ENCODE measurements around the gene WWOX.

DNA sequence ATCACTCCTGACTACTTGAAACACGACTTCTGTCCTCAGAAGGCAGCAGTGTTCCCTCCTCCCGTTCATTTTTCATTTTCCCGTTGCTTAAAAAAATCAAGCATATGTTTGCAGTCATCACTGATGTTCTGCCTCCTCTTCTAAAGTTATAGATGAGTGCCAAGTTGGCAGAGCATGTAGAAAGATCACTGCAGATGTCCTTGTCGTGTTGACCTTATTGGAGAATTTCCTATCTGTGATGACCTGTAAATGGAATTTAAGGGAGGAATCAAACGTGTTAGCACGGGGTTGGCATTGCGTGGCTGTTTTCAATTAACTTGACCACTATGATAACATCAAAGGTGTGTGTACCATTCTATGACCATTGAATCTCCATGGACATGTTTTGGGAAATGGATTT is 396.7 kb downstream of the WWOX start:
- TF ChIP-seq, protein P1, sequence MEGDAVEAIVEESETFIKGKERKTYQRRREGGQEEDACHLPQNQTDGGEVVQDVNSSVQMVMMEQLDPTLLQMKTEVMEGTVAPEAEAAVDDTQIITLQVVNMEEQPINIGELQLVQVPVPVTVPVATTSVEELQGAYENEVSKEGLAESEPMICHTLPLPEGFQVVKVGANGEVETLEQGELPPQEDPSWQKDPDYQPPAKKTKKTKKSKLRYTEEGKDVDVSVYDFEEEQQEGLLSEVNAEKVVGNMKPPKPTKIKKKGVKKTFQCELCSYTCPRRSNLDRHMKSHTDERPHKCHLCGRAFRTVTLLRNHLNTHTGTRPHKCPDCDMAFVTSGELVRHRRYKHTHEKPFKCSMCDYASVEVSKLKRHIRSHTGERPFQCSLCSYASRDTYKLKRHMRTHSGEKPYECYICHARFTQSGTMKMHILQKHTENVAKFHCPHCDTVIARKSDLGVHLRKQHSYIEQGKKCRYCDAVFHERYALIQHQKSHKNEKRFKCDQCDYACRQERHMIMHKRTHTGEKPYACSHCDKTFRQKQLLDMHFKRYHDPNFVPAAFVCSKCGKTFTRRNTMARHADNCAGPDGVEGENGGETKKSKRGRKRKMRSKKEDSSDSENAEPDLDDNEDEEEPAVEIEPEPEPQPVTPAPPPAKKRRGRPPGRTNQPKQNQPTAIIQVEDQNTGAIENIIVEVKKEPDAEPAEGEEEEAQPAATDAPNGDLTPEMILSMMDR (optimal IDR thresholded peaks at IDR 0.05 in 1 of 3, IDR thresholded peaks at IDR 0.05 in 1 of 3, conservative IDR thresholded peaks at IDR 0.05 in 1 of 3; ENCODE audit: extremely low read depth in 1 of 3, insufficient read depth in 2 of 3, low read length in 3 of 3), result no peak
- no peak for TF ChIP-seq EZH2 (IDR thresholded peaks at IDR 0.05; ENCODE audit: low read length)

Measured in keratinocyte (primary cell).